GM21529 (cell line): ENCODE measurements around the gene SLC6A19.

Source experiments
- ATAC-seq: cut with Tn5 transposase; IDR thresholded peaks from one replicate; pipeline ENCODE4 v1.9.1; 2021; ENCODE audit not compliant: unreplicated experiment

Gene SLC6A19

GRCh38 chr5:1208221-1208742 is 6.9 kb downstream of the SLC6A19 start:
- ATAC-seq = no peak

- no peak for ATAC-seq
Observed at GRCh38 chr5:1208743-1209488, 7.5 kb downstream of the SLC6A19 start.

DNA sequence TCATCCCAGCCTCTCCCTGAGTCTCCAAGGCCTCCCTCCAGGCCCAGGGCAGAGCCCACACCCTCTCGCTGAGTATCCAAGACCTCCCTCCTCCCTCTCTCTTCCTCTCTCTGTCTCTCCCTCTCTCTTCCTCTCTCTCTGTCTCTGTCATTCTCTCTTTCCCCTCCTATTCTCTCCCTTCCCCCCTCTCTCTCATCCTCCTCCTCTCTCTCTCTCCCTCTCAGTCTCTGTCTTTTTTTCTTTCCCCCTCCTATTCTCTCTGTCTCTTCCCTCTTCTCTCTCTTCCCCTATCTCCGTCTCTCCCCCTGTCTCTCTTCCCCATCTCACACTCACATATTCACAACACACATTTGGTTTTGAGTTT is 8.1 kb downstream of the SLC6A19 start:
- ATAC-seq = no peak

DNA sequence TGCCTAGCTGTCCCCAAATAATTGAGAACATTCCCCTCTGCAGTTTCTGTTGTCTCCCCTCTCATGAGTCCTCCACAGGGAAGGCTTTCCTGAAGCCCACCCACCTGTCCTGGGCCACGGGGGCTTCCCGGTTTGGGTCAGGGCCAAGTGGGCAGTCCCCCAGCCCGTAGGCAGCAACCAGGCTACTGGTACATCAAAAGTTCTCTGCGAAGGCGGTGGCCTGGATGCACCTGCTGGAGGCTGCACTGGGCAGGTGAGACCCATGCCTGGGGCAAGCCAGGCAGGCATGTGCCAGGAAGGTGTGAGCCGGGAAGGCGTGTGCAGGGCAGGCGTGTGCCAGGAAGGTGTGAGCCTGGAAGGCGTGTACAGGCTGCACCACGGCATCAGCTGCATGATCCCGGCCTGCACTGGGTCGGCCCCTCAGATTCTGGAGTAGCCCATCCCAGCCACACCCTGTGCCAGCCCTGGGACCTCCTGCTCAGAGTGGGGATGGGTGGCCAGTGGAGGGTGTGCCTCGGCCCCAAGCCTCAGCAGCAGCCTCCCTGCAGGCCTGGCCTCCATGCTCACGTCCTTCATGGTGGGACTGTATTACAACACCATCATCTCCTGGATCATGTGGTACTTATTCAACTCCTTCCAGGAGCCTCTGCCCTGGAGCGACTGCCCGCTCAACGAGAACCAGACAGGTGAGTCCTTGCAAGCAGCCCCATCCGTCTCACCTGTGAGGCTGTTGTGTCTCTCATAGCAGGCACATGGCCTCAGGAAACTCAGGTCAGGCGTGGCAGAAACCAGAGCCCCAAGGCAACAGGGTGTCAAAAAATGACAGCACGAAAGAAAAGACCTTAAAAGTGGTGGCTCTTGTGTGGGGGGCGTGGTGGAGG is 8.7 kb downstream of the SLC6A19 start:
- no peak for ATAC-seq

DNA sequence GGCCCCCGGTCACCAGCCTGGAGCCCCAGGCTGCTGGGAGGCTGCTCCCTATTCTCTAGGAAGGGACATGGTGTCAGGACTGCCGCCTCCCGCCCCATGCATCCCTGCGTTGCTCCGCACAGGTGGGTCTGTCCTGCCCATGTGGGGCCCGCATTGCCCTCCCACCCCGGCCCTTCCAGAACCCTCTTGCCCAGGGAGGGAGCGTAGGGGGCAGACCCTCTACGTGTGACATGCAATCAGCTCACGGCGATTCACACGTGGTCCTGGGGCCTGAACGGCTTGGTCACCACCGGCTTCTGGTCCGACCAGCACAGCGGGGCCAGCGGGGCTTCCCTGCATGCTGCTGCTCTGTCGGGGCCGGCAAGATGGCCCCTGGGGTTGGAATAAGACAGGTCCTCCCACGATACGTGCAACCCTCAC is 9.4 kb downstream of the SLC6A19 start:
- ATAC-seq = no peak

DNA sequence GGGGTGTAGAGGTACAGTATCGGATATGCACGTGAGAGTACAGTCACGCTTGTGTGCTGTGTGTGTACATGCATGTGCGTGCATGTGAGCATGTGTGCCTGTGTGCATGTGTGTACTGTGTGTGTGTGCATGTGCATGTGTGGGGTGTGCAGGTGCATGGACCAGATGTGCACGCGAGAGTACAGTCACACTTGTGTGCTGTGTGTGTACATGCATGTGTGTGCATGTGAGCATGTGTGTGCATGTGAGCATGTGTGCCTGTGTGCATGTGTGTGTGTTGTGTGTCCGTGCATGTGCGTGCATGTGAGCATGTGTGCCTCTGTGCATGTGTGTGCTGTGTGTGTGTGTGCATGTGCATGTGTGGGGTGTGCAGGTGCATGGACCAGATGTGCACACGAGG is 10.3 kb downstream of the SLC6A19 start:
- ATAC-seq = no peak

DNA sequence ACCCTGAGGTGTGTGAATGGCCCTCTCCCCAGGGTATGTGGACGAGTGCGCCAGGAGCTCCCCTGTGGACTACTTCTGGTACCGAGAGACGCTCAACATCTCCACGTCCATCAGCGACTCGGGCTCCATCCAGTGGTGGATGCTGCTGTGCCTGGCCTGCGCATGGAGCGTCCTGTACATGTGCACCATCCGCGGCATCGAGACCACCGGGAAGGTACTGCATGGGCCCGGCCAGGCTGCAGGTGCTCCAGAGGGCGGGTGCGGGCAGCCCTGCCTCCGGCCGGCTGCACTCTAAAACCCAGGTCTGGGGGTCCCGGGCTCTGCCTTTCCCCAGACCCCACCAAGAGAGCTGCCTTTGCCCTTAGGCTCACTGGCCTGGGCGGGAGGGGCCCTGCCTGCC is 10.9 kb downstream of the SLC6A19 start:
- no peak for ATAC-seq

DNA sequence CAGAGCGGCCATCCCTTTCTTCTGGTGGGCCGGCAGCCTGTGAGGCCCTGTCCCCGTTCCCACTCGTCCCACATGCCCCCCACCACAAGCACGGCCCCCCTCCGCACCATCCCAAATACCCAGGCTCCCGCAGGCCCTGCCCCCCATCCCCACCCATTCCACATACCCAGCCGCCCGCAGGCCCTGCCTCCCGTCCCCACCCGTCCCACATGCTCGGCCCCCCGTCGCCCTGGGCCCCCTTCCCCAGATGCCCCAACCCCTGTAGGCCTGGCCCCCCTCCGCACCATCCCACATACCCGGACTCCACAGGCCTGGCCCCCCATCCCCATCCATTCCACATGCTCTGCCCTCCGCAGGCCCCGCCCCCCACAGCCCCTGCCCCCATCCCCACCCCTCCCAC is 11.5 kb downstream of the SLC6A19 start:
- ATAC-seq = no peak

- ATAC-seq = no peak
Observed at GRCh38 chr5:1213508-1214162, 12.2 kb downstream of the SLC6A19 start.

- no peak for ATAC-seq
Observed at GRCh38 chr5:1214163-1214935, 13.0 kb downstream of the SLC6A19 start.

DNA sequence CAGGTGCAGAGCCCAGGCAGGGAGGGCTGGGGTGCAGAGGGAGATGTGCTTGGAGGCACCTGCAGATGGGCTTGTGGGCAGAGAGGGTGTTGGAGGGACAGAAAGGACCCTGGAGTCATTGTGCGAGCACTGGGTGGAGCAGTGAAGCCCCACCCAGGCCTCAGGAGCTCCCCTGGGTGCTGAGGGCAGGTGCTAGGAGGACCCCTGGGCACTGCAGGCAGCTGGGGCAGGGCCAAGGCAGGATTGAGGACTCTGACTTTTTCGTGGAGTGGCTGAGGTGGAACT is 13.5 kb downstream of the SLC6A19 start:
- ATAC-seq = no peak

GRCh38 chr5:1215320-1216096 is 14.1 kb downstream of the SLC6A19 start:
- no peak for ATAC-seq

DNA sequence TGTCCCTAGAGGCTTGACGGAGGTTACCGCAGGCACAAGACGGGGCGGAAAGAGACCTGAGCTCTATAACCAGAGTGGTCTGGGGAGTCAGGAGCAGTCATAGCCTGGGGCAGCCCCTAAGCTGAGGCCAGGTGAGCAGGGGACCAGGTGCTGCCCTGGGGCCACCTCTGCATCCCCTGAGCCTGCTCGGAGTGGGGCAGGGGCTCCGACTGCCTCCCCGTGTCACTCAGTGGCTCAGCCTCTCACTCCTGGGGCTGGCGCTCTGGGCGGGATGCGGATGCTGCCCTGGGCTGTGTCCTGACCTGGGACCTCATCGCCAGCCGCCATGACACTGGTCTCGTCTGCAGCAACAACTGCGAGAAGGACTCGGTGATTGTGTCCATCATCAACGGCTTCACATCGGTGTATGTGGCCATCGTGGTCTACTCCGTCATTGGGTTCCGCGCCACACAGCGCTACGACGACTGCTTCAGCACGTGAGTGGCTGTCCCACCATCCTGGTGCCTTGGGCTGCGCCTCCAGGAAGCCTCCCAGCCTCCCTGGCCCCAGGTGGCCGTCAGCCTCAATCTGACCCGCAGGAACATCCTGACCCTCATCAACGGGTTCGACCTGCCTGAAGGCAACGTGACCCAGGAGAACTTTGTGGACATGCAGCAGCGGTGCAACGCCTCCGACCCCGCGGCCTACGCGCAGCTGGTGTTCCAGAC is 15.0 kb downstream of the SLC6A19 start:
- no peak for ATAC-seq

DNA sequence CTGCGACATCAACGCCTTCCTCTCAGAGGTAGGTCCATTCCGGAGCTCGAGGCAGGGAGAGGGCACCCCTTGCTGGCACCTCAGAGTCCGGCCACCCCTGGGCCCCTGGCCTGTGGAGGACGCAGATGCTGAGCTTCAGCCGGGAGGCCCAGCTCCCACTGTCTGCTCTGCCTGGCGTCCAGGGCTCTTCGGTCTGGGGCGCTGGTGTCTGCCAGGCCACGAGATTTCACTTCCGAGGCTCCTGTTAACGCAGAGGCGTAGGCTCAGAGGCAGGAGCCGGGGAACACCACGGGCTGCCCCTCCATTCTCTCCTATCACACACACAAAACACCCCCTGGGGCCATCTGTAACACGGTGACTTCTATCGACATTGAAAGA is 15.5 kb downstream of the SLC6A19 start:
- no peak for ATAC-seq

DNA sequence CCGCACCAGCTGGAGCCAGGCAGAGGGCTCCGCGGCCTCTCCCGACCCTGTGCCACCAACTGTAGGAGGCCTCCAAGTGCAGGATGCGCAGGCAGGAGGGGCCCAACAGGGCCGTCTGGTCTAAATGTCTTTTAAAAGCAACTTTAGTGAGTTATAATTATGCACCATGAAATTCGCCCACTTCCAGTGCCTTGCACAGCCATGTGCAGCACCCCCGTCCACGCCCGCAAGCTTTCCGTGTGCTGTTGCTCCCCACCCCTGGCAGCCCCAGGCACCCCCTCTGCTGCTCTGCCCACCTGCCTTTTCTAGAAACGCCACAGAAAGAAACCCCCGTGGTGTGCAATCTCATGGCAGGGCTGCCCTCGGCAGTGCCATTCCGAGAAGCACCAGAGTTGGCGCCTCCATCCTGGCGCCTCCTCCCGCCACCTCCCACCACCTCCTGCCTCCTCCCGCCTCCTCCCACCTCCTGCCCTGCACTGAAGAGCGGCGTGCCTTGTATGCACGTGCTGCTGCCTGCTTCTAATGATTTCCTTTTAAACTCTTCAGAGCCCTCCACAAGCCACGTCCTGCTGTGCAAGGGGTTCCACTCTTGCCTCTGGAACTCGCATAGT is 16.3 kb downstream of the SLC6A19 start:
- no peak for ATAC-seq

- ATAC-seq = no peak
Observed at GRCh38 chr5:1218351-1219080, 17.1 kb downstream of the SLC6A19 start.

DNA sequence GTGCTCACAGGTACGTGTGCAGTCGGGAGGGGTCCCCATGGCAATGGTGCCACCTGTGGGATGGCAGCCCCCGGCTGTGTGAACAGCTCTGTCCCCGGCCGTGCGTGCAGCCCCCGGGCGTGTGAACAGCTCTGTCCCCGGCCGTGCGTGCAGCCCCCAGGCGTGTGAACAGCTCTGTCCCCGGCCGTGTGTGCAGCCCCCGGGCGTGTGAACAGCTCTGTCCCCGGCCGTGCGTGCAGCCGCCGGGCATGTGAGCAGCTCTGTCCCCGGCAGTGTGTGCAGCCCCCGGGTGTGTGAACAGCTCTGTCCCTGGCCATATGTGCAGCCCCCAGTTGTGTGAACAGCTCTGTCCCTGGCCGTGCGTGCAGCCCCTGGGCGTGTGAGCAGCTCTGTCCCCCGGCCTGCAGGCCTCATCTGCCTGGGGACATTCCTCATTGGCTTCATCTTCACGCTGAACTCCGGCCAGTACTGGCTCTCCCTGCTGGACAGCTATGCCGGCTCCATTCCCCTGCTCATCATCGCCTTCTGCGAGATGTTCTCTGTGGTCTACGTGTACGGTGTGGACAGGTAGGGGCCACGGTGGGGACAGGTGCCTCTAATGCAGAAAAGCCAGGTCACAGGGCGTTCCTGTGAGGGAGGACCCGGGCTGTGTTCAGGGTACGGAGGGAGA is 17.8 kb downstream of the SLC6A19 start:
- ATAC-seq = no peak

DNA sequence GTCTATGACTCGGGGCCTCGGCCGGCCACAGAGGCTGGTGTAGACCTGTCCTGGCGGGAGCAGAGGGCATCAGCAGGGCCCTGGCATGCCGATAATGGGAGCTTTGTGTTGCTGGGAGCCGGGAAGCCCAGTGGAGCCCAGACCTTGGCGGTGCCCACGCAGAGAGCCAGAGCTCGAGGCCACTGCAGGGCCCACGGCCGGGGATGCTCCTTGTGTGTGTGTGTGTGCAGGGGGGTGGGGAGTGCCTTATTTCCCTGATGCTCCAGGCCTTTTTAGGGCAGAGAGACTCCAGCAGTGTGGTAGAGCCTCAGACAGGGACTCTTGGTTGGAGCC is 18.3 kb downstream of the SLC6A19 start:
- ATAC-seq = no peak
